Measurements from ENCODE around the gene RXRA.

DNA sequence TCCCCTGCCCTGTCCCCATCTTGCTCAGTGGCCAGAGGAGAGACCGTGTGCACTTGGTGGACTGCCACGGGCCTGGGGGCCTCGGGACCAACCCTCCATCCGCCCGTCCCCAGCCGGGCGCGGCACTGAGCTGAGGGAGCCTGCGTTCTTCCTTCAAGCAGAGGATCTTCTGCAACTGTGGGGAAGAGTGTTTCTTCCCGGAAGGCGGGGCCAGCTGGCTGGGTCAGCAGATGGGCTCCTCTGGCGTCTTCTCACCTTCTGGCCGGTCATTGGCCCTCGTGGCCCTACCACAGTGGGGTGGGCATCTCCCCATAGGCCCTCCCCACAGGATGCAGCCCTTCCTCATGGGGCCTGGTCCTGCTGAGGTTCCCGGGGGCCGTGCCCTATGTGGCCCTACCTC, 17.4 kb downstream of the RXRA start:
- TF ChIP-seq SUZ12 (IDR thresholded peaks at IDR 0.05; ENCODE audit: extremely low read depth, insufficient read depth, insufficient read length) (no peak), YY1 (IDR thresholded peaks at IDR 0.05; ENCODE audit: insufficient read depth, insufficient read length) (no peak), ZNF274 (IDR thresholded peaks at IDR 0.05; ENCODE audit: low read depth, low read length) (no peak)
